Tibial nerve (tissue), 4 donors: ENCODE data around the gene TMEM242.

Experiments
- CTCF ChIP-seq, 5 experiments: fragments of 200-600 bp in 3 of 5; fragments of 450-650 bp in 2 of 5; sonication (generic) in 3 of 5; IDR thresholded peaks; one replicate each; pipeline ENCODE4 v1.5.1; 2016 to 2019; ENCODE audit warnings: antibody characterized with exemption in 5 of 5, mild to moderate bottlenecking in 3 of 5, moderate library complexity in 2 of 5
- EP300 ChIP-seq, 2 donors: sonication (generic); formaldehyde crosslinking; IDR thresholded peaks; one replicate each; pipeline ENCODE4 v1.6.1; 2017; ENCODE audit warnings: antibody characterized with exemption in 2 of 2, mild to moderate bottlenecking in 1 of 2
- POLR2A ChIP-seq, 2 donors: fragments of 450-650 bp; IDR thresholded peaks; one replicate each; pipeline ENCODE4 v1.6.1; 2017; ENCODE audit warnings: antibody characterized with exemption in 2 of 2, mild to moderate bottlenecking in 2 of 2, moderate library complexity in 2 of 2

DNA sequence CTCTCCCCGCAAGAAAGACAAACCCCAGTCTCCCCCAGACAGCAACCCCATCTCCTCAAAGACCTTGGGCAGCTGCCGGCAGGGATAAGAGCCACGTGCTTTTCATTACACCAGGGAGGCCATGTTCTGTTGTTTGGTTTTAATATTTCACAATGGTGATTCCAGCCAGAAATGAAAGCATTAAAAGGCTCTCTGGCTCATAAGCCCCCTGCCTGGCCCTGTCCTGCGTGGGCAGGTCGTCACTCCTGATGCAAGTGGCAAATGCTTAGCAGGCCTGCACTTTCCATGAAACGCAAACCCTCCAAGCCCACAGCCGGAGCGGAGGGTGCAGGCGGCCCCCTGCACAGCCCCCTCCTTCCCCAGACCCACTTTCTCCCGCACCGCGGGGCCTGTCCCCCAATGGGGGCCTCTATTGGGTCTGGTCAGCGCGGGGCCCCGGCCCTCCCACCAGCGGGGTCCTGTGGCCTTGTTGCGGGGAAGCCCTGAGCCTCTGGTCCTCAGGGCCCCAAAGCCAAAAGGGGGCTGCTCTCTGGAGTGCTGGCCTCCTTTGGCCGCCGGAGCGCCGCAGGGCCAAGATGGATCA is 77.2 kb downstream of the TMEM242 start:
- TF ChIP-seq CTCF (IDR thresholded peaks at IDR 0.05) (no peak), POLR2A (IDR thresholded peaks at IDR 0.05) (no peak), EP300 (IDR thresholded peaks at IDR 0.05) (peak in 1 of 2 donors; percentile 18)
